Activated CD8-positive, alpha-beta memory T cell treated with anti-CD3 and anti-CD28 coated beads, Interleukin-2, amount 10 ng/mL, durations not matched to agents 7 days and 5 days (primary cell): ENCODE data around the gene SLC9A1. TPM values are rescaled to one million over a fixed set of nuclear protein-coding genes. Genes with fewer than 3 reads are reported as not detected.

ENCODE experiments used
- ATAC-seq: fragments of 150-1000 bp; cut with Tn5 transposase; one replicate; pipeline ENCODE4 v1.10.0; 2021; ENCODE audit warnings: moderate library complexity
- CTCF ChIA-PET: fragments of 350-600 bp; sonication (Branson Sonifier 250); formaldehyde crosslinking; loops from one replicate; lab custom pipeline; 2021; ENCODE audit warnings: antibody characterized with exemption; lab: Charles Lee
- DNase-seq: peaks from one replicate; pipeline ENCODE4 v3.0.0-alpha.2; 2020
- H3K27ac Mint-ChIP-seq: one replicate; pipeline ENCODE4 v1.8.0; 2021; ENCODE audit warnings: mild to moderate bottlenecking, mixed read lengths
- H3K27me3 Mint-ChIP-seq: one replicate; pipeline ENCODE4 v1.8.0; 2021; ENCODE audit warnings: mixed read lengths
- H3K36me3 Mint-ChIP-seq: one replicate; pipeline ENCODE4 v1.8.0; 2021; ENCODE audit warnings: mild to moderate bottlenecking, mixed read lengths
- H3K4me1 Mint-ChIP-seq: one replicate; pipeline ENCODE4 v1.8.0; 2021; ENCODE audit warnings: mixed read lengths
- H3K4me3 Mint-ChIP-seq: one replicate; pipeline ENCODE4 v1.8.0; 2021; ENCODE audit warnings: mild to moderate bottlenecking, moderate library complexity, mixed read lengths
- H3K9me3 Mint-ChIP-seq: one replicate; pipeline ENCODE4 v1.8.0; 2022; ENCODE audit warnings: low read depth, mixed read lengths
- total RNA-seq, 2 experiments: library from RNA; stranded (reverse); gene quantifications; one replicate each; pipeline ENCODE4 v1.2.3, GENCODE V29; 2021

SLC9A1 gene
- total RNA-seq, 2 experiments from 2014 or later: 25.8 to 26.3 TPM

DNA sequence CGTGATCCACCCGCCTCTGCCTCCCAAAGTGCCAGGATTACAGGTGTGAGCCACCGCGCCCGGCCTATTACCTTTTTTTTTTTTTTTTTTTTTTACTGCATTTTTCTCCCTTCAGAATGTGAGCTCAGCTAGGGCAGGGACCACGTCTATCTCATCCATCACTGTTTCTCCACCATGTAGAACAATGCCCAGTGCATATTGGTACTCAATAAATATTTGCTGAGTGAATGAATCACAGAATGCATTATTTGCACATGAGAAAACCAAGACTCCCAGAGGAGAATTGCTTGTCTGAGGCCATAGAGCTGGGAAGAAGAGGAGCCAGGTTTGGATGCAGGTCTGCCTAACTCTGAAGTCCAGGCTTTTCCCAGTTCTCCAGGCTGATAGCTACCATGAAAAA is 8.2 kb upstream of the SLC9A1 start:
- CTCF ChIA-PET: interaction anchor here (0.7 to 1.5 kb wide), 4 partner anchors 8 to 529 kb away, joined by 3 to 4 read pairs (median 4); partner anchors contain the start of gene SLC9A1
- Mint-ChIP-seq H3K9me3 (no peaks in the 10 kb centered on the region), H3K36me3 (no peaks in the 10 kb centered on the region), H3K4me3 (no peak overlapping the region), H3K27ac (no peak overlapping the region), H3K4me1 (peaks cover 3% of the 10 kb centered on the region), H3K27me3 (no peaks in the 10 kb centered on the region)
- ATAC-seq (no peak), DNase-seq (no peak)

DNA sequence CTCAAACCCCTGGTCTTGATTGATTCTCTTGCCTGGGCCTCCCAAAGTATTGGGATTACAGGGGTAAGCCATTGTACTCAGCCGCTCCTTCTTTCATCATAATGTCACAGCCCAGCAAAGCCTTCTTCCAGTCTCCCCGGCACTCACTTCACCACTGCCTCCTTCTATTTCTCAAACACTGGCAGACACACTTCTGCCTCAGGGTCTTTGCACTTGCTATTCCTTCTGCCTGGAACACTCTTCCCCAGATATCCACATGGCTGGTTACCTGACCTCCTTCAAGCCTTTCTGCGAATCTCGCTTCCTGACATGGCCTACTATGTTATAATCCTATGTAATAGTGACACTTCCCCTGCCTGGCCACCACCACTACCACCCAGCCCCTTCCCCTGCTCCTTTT is 7.2 kb upstream of the SLC9A1 start:
- no peaks in the 10 kb centered on the region for H3K9me3 Mint-ChIP-seq
- CTCF ChIA-PET: interaction anchor here (1.5 kb wide), 1 partner anchor 7 kb away, joined by 3 read pairs; the partner anchor contains the start of gene SLC9A1
- no peak for DNase-seq
- peaks cover 3% of the 10 kb centered on the region for H3K4me1 Mint-ChIP-seq
- no peaks in the 10 kb centered on the region for H3K36me3 Mint-ChIP-seq
- no peak overlapping the region for H3K27ac Mint-ChIP-seq
- H3K27me3 Mint-ChIP-seq: no peaks in the 10 kb centered on the region
- no peak overlapping the region for H3K4me3 Mint-ChIP-seq
- no peak for ATAC-seq

DNA sequence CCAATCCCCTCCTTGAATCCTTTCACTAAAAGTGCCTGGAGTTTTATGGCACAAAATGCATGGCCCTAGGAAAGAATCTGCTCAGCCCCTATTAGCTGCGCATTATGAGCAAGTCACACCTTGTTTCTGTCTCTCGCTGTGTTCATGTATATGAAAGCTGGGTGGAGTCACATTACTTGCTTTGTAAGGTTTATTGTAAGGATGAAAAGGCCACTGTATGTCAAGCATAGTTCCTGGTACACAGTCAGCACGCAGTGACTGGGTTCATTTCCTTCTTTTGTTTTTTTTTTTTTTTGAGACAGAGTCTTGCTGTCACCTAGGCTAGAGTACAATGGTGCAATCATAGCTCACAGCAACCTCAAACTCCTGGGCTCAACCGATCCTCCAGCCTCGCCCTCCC is 6.7 kb upstream of the SLC9A1 start:
- no peaks in the 10 kb centered on the region for H3K36me3 Mint-ChIP-seq
- no peak overlapping the region for H3K4me3 Mint-ChIP-seq
- CTCF ChIA-PET: interaction anchor here (1.3 kb wide), 1 partner anchor 13 kb away, joined by 3 read pairs; no protein-coding TSS in a partner anchor
- DNase-seq (no peak), ATAC-seq (no peak)
- peaks cover 3% of the 10 kb centered on the region for H3K4me1 Mint-ChIP-seq
- no peaks in the 10 kb centered on the region for H3K27me3 Mint-ChIP-seq
- H3K27ac Mint-ChIP-seq: no peak overlapping the region
- no peaks in the 10 kb centered on the region for H3K9me3 Mint-ChIP-seq

DNA sequence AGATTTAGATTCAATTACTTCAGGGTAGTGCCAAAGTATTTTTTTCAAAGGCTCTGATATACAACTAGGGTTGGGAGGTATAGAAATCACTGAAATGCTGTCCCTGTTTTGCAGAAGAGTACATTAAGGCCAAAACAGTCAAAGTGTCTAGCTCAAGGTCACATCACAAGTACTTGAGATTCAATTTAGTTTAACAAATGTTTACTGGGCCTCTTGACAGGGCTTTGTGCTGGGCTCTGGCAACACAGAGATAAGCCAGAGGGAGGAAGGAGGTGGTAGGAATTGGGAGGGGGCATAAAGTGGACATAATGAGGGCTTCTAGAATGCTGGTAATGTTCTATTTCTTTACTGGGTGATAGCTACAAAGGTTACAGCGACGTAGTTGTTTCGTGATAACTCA is 2.3 kb upstream of the SLC9A1 start:
- ATAC-seq (no peak), DNase-seq (no peak)
- CTCF ChIA-PET: interaction anchor here (1.2 to 1.5 kb wide), 2 partner anchors 46 to 144 kb away, joined by 3 to 5 read pairs; no protein-coding TSS in a partner anchor
- Mint-ChIP-seq H3K27me3 (no peaks in the 10 kb centered on the region), H3K4me1 (peaks cover 31% of the 10 kb centered on the region), H3K27ac (no peak overlapping the region), H3K4me3 (no peak overlapping the region), H3K9me3 (no peaks in the 10 kb centered on the region), H3K36me3 (no peaks in the 10 kb centered on the region)

GRCh38 chr1:27154469-27154990 is 395 bp downstream of the SLC9A1 start:
- peak overlapping the region; percentile 85 for H3K27ac Mint-ChIP-seq
- peaks cover 38% of the 10 kb centered on the region for H3K4me1 Mint-ChIP-seq
- CTCF ChIA-PET: interaction anchor here (0.6 to 9.4 kb wide), 21 partner anchors 8 to 1485 kb away, joined by 3 to 60 read pairs (median 4); partner anchors contain the start of genes AHDC1 and IFI6
- H3K4me3 Mint-ChIP-seq: peak overlapping the region; percentile 91
- no peaks in the 10 kb centered on the region for H3K9me3 Mint-ChIP-seq
- DNase-seq (no peak), ATAC-seq (no peak)
- no peaks in the 10 kb centered on the region for H3K36me3 Mint-ChIP-seq
- H3K27me3 Mint-ChIP-seq: no peaks in the 10 kb centered on the region

- DNase-seq (no peak), ATAC-seq (no peak)
- peaks cover 40% of the 10 kb centered on the region for H3K4me1 Mint-ChIP-seq
- H3K36me3 Mint-ChIP-seq: no peaks in the 10 kb centered on the region
- H3K27me3 Mint-ChIP-seq: no peaks in the 10 kb centered on the region
- no peaks in the 10 kb centered on the region for H3K9me3 Mint-ChIP-seq
- H3K27ac Mint-ChIP-seq: peak overlapping the region; percentile 85
- H3K4me3 Mint-ChIP-seq: peak overlapping the region; percentile 91
- CTCF ChIA-PET: interaction anchor here (0.7 to 9.4 kb wide), 9 partner anchors 8 to 595 kb away, joined by 3 to 60 read pairs (median 5); partner anchors contain the start of gene AHDC1
These were observed 982 bp downstream of the SLC9A1 start for GRCh38 chr1:27153927-27154358.

- H3K27ac Mint-ChIP-seq: peak overlapping the region; percentile 85
- H3K4me3 Mint-ChIP-seq: peak overlapping the region; percentile 91
- DNase-seq (no peak), ATAC-seq (no peak)
- no peaks in the 10 kb centered on the region for H3K27me3 Mint-ChIP-seq
- no peaks in the 10 kb centered on the region for H3K36me3 Mint-ChIP-seq
- CTCF ChIA-PET: interaction anchor here (1.8 to 9.4 kb wide), 4 partner anchors 8 to 42 kb away, joined by 8 to 60 read pairs (median 36); no protein-coding TSS in a partner anchor
- peaks cover 40% of the 10 kb centered on the region for H3K4me1 Mint-ChIP-seq
- no peaks in the 10 kb centered on the region for H3K9me3 Mint-ChIP-seq
These were observed 1.4 kb downstream of the SLC9A1 start for GRCh38 chr1:27153549-27153886.

- no peaks in the 10 kb centered on the region for H3K9me3 Mint-ChIP-seq
- peaks cover 41% of the 10 kb centered on the region for H3K4me1 Mint-ChIP-seq
- no peaks in the 10 kb centered on the region for H3K27me3 Mint-ChIP-seq
- H3K4me3 Mint-ChIP-seq: peak overlapping the region; percentile 91
- DNase-seq: no peak
- CTCF ChIA-PET: interaction anchor here (1.0 to 9.4 kb wide), 6 partner anchors 11 to 131 kb away, joined by 4 to 60 read pairs (median 22); no protein-coding TSS in a partner anchor
- H3K27ac Mint-ChIP-seq: peak overlapping the region; percentile 85
- ATAC-seq: no peak
- H3K36me3 Mint-ChIP-seq: no peaks in the 10 kb centered on the region
These were observed 1.9 kb downstream of the SLC9A1 start for GRCh38 chr1:27152829-27153548.

GRCh38 chr1:27152004-27152828 is 2.7 kb downstream of the SLC9A1 start:
- Mint-ChIP-seq H3K27ac (peak overlapping the region; percentile 85), H3K27me3 (no peaks in the 10 kb centered on the region), H3K4me3 (peak overlapping the region; percentile 91), H3K4me1 (peaks cover 41% of the 10 kb centered on the region), H3K36me3 (no peaks in the 10 kb centered on the region), H3K9me3 (no peaks in the 10 kb centered on the region)
- CTCF ChIA-PET: interaction anchor here (1.0 to 9.4 kb wide), 7 partner anchors 11 to 132 kb away, joined by 3 to 60 read pairs (median 8); no protein-coding TSS in a partner anchor
- DNase-seq (no peak), ATAC-seq (no peak)

GRCh38 chr1:27150641-27151040 is 4.3 kb downstream of the SLC9A1 start:
- ATAC-seq: no peak
- Mint-ChIP-seq H3K36me3 (peaks cover 3% of the 10 kb centered on the region), H3K4me3 (no peak overlapping the region), H3K27ac (no peak overlapping the region), H3K4me1 (peaks cover 41% of the 10 kb centered on the region), H3K9me3 (no peaks in the 10 kb centered on the region), H3K27me3 (no peaks in the 10 kb centered on the region)
- DNase-seq: no peak
- CTCF ChIA-PET: interaction anchor here (1.1 to 9.4 kb wide), 3 partner anchors 9 to 146 kb away, joined by 3 to 60 read pairs (median 36); no protein-coding TSS in a partner anchor

- H3K27ac Mint-ChIP-seq: no peak overlapping the region
- no peak for ATAC-seq
These were observed 4.7 kb downstream of the SLC9A1 start for GRCh38 chr1:27150183-27150582.

GRCh38 chr1:27149762-27150113 is 5.2 kb downstream of the SLC9A1 start:
- CTCF ChIA-PET: interaction anchor here (1.0 to 9.4 kb wide), 3 partner anchors 39 to 147 kb away, joined by 3 to 60 read pairs (median 3); no protein-coding TSS in a partner anchor
- Mint-ChIP-seq H3K9me3 (no peaks in the 10 kb centered on the region), H3K4me1 (peaks cover 37% of the 10 kb centered on the region), H3K36me3 (peaks cover 8% of the 10 kb centered on the region), H3K27me3 (no peaks in the 10 kb centered on the region), H3K27ac (no peak overlapping the region), H3K4me3 (no peak overlapping the region)
- ATAC-seq (no peak), DNase-seq (no peak)

More at GRCh38 chr1:27150183-27150582, 4.7 kb downstream of the SLC9A1 start:
- H3K36me3 Mint-ChIP-seq: peaks cover 3% of the 10 kb centered on the region
- no peak for DNase-seq
- peaks cover 37% of the 10 kb centered on the region for H3K4me1 Mint-ChIP-seq
- H3K4me3 Mint-ChIP-seq: no peak overlapping the region
- H3K27me3 Mint-ChIP-seq: no peaks in the 10 kb centered on the region
- H3K9me3 Mint-ChIP-seq: no peaks in the 10 kb centered on the region
- CTCF ChIA-PET: interaction anchor here (1.1 to 9.4 kb wide), 2 partner anchors 39 to 147 kb away, joined by 3 to 60 read pairs; no protein-coding TSS in a partner anchor
